Osteocyte (in vitro differentiated cells): ENCODE measurements around the gene TSPAN5. TPM values are rescaled to one million over a fixed set of nuclear protein-coding genes. Genes with fewer than 3 reads are reported as not detected.

ENCODE experiments used
- DNase-seq: peaks from one replicate; pipeline ENCODE4 v3.0.0; 2021; ENCODE audit warnings: mixed read lengths; ENCODE audit not compliant: unreplicated experiment; ENCODE audit errors: extremely low spot score
- H3K27ac Mint-ChIP-seq: one replicate; pipeline ENCODE4 v1.8.0; 2021; ENCODE audit warnings: mild to moderate bottlenecking, mixed read lengths; ENCODE audit not compliant: unreplicated experiment
- H3K27me3 Mint-ChIP-seq: one replicate; pipeline ENCODE4 v1.8.0; 2021; ENCODE audit warnings: mixed read lengths; ENCODE audit not compliant: unreplicated experiment
- H3K36me3 Mint-ChIP-seq: one replicate; pipeline ENCODE4 v1.8.0; 2021; ENCODE audit warnings: mixed read lengths; ENCODE audit not compliant: unreplicated experiment
- H3K4me1 Mint-ChIP-seq: one replicate; pipeline ENCODE4 v1.8.0; 2021; ENCODE audit warnings: mixed read lengths; ENCODE audit not compliant: unreplicated experiment
- H3K4me3 Mint-ChIP-seq: one replicate; pipeline ENCODE4 v1.8.0; 2021; ENCODE audit warnings: mild to moderate bottlenecking, moderate library complexity, mixed read lengths; ENCODE audit not compliant: unreplicated experiment
- H3K9me3 Mint-ChIP-seq: one replicate; pipeline ENCODE4 v1.8.0; 2021; ENCODE audit warnings: mixed read lengths; ENCODE audit not compliant: unreplicated experiment
- total RNA-seq: library from RNA; stranded (reverse); gene quantifications from 2 replicates; pipeline ENCODE4 v1.2.1, GENCODE V29; 2021
- TF ChIP-seq, protein P1 (sequence below): fragments of 200-600 bp; sonication (generic); IDR thresholded peaks from 2 replicates; pipeline ENCODE4 v1.5.0; 2021; ENCODE audit warnings: antibody characterized with exemption, mild to moderate bottlenecking, moderate library complexity

TSPAN5 gene
- total RNA-seq, 1 donor from 2014 or later: 64.2 TPM

DNA sequence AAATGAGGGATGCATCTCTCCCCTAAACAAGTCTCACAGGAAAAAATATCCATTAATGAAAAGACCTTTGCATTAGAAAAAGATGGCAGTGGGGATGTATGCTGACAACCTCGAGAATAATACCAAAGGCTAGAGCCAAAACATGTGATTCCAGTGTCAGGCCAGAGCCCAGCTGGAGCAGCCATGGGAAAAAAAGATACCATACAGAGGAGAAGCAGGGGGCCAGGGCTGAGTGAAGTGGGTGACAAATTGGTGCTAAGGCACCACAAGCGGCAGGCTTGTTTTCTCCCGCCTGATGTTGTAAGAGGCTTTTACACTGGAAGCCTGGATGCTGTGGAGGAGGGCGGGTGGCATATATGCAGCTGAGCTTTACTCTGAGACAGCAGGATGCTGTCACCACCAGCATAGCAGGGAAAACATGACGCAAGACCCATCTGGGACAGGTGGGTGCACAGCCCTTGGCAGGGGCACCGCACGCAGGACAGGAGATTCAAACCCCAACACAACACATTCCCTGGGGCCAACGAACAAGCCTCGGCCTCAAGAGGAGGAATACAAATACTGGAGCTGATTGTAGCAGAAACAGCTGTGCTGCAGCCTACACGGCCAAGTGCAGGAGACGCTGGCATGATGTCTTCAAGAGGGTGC lies 91.9 kb downstream of the TSPAN5 start:
- H3K27me3 Mint-ChIP-seq: no peaks in the 10 kb centered on the region
- H3K36me3 Mint-ChIP-seq: peaks cover 2% of the 10 kb centered on the region
- peak overlapping the region; percentile 59 for H3K27ac Mint-ChIP-seq
- no peaks in the 10 kb centered on the region for H3K9me3 Mint-ChIP-seq
- DNase-seq: no peak
- TF ChIP-seq, protein P1, sequence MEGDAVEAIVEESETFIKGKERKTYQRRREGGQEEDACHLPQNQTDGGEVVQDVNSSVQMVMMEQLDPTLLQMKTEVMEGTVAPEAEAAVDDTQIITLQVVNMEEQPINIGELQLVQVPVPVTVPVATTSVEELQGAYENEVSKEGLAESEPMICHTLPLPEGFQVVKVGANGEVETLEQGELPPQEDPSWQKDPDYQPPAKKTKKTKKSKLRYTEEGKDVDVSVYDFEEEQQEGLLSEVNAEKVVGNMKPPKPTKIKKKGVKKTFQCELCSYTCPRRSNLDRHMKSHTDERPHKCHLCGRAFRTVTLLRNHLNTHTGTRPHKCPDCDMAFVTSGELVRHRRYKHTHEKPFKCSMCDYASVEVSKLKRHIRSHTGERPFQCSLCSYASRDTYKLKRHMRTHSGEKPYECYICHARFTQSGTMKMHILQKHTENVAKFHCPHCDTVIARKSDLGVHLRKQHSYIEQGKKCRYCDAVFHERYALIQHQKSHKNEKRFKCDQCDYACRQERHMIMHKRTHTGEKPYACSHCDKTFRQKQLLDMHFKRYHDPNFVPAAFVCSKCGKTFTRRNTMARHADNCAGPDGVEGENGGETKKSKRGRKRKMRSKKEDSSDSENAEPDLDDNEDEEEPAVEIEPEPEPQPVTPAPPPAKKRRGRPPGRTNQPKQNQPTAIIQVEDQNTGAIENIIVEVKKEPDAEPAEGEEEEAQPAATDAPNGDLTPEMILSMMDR: no peak
- no peak overlapping the region for H3K4me3 Mint-ChIP-seq
- peaks cover 71% of the 10 kb centered on the region for H3K4me1 Mint-ChIP-seq

- Mint-ChIP-seq H3K27me3 (no peaks in the 10 kb centered on the region), H3K4me3 (no peak overlapping the region), H3K4me1 (peaks cover 69% of the 10 kb centered on the region), H3K27ac (peak overlapping the region; percentile 59), H3K9me3 (no peaks in the 10 kb centered on the region), H3K36me3 (peaks cover 2% of the 10 kb centered on the region)
- no peak for DNase-seq
- TF ChIP-seq, protein P1: no peak
Measured at GRCh38 chr4:98565681-98566301, 92.6 kb downstream of the TSPAN5 start.

DNA sequence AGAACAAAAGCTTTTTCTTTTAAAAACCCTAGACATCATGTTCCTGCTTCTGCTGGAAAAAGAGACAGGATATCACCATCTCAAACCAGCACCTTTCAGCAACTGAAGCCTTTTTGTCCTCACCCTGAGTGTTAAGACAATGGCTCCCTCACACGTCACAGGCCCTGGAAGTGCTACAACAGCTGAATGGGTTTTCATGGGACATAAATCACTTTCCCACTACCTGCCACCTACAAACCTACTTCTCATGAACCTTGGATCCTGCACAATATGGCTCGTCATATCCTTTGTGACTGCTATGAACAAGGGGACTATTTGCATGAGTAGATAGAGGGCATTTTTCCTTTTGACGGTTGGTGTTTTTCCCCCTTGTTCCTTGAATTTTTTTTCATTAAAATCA lies 93.6 kb downstream of the TSPAN5 start:
- Mint-ChIP-seq H3K4me1 (peaks cover 64% of the 10 kb centered on the region), H3K4me3 (no peak overlapping the region), H3K36me3 (no peaks in the 10 kb centered on the region), H3K9me3 (no peaks in the 10 kb centered on the region), H3K27me3 (no peaks in the 10 kb centered on the region), H3K27ac (peak overlapping the region; percentile 37)
- no peak for DNase-seq
- TF ChIP-seq, protein P1: no peak

GRCh38 chr4:98560321-98560720 lies 98.1 kb downstream of the TSPAN5 start:
- H3K27ac Mint-ChIP-seq: no peak overlapping the region
- H3K9me3 Mint-ChIP-seq: no peaks in the 10 kb centered on the region
- H3K4me3 Mint-ChIP-seq: no peak overlapping the region

More at GRCh38 chr4:98560321-98560720, 98.1 kb downstream of the TSPAN5 start:
- no peaks in the 10 kb centered on the region for H3K36me3 Mint-ChIP-seq
- peaks cover 55% of the 10 kb centered on the region for H3K4me1 Mint-ChIP-seq
- TF ChIP-seq, protein P1: no peak
- H3K27me3 Mint-ChIP-seq: no peaks in the 10 kb centered on the region
- DNase-seq: no peak
